Raji (cell line): ENCODE results near the gene CTBP1.

Source experiments
- POLR2A ChIP-seq: IDR thresholded peaks from 2 replicates; pipeline ENCODE4 v1.6.1; 2011; ENCODE audit warnings: low read depth, low read length, control low read depth; ENCODE audit not compliant: insufficient read depth

Gene CTBP1

GRCh38 chr4:1215141-1216075 is 33.5 kb downstream of the CTBP1 start:
- TF ChIP-seq POLR2A: no peak

- no peak for TF ChIP-seq POLR2A
Measured at GRCh38 chr4:1214101-1215095, 34.5 kb downstream of the CTBP1 start.

GRCh38 chr4:1213336-1213995 is 35.5 kb downstream of the CTBP1 start:
- no peak for TF ChIP-seq POLR2A

DNA sequence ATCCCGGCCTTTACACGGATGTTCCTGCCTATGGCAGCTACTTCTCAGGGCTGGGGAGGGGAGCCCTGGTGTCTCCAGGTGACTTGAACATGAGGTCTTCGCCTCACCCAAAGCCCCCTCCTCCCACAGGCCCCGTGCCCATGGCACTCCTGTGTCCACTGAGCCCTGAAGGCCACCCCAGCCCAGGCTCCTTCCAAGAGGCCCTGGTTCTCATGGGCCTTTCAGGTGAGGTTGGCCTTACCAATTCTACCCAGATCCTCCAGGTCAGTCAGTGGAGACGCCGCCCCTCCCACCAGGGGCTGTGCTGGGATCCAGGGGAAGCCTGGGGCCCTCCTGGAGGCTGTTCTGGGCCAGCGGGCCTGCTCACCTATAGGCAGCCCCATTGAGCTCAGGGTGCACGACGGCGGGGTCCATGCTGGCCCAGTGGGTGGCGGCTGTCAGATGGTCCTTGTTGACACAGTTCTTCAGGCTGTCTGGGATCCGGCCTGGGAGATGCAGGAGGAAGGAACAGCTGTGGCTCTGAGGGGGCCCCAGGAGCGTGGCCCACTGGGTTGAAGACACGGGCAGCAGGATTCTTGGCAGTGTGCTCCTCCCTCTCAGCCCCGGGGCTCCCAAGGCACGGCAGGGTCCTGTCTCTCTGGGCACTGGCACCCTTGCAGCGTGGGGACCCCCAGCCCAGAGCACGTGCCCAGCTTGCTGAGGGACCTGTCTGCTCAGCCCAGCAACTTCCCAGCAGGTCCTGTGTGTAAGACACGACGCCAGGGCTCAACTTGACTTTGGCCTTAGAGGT is 36.2 kb downstream of the CTBP1 start:
- no peak for TF ChIP-seq POLR2A

DNA sequence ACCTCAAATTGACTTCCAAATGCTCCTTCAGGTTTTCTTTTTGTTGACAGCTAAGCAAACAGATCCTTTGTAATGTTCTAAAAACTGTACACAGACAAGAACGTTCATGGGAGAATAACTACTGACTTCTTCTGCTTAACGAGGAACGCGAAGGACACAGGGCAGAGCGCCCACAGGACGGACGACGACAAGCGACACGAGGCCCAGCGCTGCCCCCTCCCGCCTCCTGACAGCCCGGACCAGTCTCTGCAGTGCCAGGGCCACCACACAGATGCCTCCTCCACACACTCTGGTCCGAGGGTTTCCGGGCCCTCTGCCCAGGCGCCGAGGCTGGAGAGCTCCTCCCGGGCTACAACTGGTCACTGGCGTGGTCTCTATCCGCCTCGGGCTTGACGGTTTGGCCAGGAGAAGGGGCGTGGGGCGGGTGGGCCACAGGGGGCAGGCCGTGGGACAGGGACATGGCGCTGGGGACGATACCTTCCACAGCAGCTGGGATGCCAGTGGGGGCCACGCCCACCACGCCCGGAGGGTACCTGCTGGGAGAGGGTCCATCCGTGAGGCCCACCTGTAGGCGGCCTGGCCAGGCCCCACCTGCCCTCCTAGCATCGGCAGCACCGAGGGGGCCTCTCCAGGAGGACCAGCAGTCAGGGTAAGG is 36.9 kb downstream of the CTBP1 start:
- TF ChIP-seq POLR2A: no peak

- no peak for TF ChIP-seq POLR2A
Measured at GRCh38 chr4:1211371-1211770, 37.6 kb downstream of the CTBP1 start.

- no peak for TF ChIP-seq POLR2A
Measured at GRCh38 chr4:1210971-1211370, 38.0 kb downstream of the CTBP1 start.

DNA sequence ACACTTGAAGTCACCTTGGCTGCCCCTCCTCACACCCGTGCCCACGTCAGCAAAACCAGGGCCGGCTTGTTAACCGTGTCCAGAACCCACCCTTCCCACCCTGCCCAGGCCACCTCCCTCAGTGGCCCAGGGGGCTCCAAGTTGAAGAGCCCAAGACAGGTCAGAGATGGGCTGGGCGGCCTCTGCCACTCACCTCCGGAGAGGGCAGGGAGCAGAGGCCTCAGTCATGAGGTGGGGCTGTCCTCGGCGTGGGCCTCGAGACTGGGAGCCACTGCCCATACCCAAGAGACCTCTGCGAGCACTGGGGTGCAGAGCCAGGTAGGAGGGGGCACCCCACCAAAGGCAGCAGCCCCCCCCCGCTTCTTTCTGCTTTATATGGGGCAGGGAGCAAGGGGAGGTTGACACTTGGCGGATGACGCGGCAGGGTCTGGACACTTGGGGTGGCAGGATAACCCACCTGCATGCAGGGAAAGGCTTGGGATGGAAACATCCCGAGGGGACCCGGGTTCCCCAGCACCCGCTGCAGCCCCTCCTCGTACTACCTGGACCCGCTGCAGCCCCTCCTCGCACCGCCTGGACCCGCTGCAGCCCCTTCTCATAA is 38.6 kb downstream of the CTBP1 start:
- TF ChIP-seq POLR2A: no peak

DNA sequence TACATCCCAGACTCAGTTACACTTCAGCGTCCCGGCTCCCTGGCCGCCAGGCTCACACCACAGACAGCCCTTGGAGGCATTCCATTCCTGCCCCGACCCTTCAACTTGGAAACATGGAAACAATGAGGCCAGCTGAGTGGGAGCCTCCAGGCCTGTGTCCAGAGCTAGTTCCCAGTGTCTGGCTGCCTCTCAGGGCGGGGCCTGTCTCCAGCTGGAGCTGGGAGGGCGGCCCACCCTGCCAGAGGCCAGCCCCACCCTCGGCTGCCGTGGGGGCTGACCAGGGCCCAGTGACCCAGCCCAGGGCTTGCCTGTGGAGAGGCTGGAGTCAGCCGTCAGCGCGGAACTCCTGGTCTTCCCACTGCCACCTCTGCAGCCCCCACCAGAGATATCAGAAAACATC is 39.1 kb downstream of the CTBP1 start:
- TF ChIP-seq POLR2A: no peak

DNA sequence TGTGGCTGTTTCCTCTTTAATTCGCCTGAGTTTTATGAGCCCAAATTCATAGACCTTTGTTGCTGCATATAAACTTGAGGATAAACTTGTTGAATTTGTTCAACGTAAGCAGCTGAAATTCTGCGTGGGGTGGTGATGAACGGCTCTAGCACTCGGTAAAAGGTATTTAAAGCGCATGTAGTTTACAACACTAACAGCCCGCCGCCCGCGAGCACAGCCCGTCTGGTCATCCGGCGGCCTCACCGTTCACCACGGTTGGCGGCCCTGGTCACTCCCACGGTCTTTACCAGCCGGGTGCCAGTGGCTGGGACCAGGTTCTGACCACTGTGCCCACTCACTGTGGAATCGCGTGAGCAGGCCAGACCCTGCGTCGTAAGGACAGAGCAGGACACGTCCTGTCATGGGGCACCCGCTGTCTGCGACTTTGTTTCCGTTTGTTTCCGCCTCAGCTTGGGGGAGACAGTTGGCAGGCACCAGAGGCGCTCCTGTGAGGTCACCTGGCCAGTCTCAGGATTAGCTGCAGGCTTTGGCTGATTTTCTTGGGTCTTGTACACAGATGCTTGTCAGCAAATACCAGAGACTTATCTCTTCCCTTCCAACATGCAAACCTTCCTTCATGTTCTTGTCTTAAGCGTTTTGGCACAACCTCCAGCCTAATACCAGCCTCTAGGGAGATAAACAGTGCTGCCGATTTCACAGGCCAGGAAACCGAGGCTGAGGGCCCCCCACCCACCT is 39.8 kb downstream of the CTBP1 start:
- no peak for TF ChIP-seq POLR2A

- no peak for TF ChIP-seq POLR2A
Measured at GRCh38 chr4:1208266-1208961, 40.5 kb downstream of the CTBP1 start.

- TF ChIP-seq POLR2A: no peak
Measured at GRCh38 chr4:1207603-1208265, 41.2 kb downstream of the CTBP1 start.
